Adrenal gland (tissue), 12 donors: Measurements from ENCODE around the gene BCL11B. TPM values are rescaled to one million over a fixed set of nuclear protein-coding genes. Genes with fewer than 3 reads are reported as not detected.

Source experiments
- DNase-seq, 7 donors: peaks; one replicate each; pipeline ENCODE4 v3.0.0-alpha.2; 2019 to 2020
- H3K27ac ChIP-seq, 5 donors: fragments of 200-600 bp; sonication (generic) in 4 of 5; 1 replicate in 3 of 5; 2 replicates in 2 of 5; pipeline versions ENCODE4 v1.5.1 to v1.8.0; 2016 to 2020; ENCODE audit warnings: mild to moderate bottlenecking in 1 of 5
- H3K27me3 ChIP-seq: fragments of 200-600 bp; 2 replicates; pipeline ENCODE4 v1.8.0; 2021
- H3K36me3 ChIP-seq, 2 donors: fragments of 200-600 bp; replicated peaks in 1 of 2; 1 replicate in 1 of 2; 2 replicates in 1 of 2; pipeline versions ENCODE4 v1.5.1 to v1.8.0; 2018 to 2022
- H3K4me1 ChIP-seq, 2 donors: fragments of 200-600 bp; replicated peaks in 1 of 2; 1 replicate in 1 of 2; 2 replicates in 1 of 2; pipeline versions ENCODE4 v1.5.1 to v1.8.0; 2018 to 2021
- H3K4me3 ChIP-seq, 4 donors: fragments of 200-600 bp; sonication (generic) in 3 of 4; one replicate each; pipeline ENCODE4 v1.5.1; 2016 to 2018
- H3K9me3 ChIP-seq, 3 donors: fragments of 200-600 bp; sonication (generic) in 1 of 3; replicated peaks in 1 of 3; 1 replicate in 2 of 3; 2 replicates in 1 of 3; pipeline versions ENCODE4 v1.5.1 to v1.8.0; 2016 to 2021
- POLR2A ChIP-seq, 2 donors: fragments of 450-650 bp; IDR thresholded peaks; one replicate each; pipeline ENCODE4 v1.6.1; 2017; ENCODE audit warnings: antibody characterized with exemption in 2 of 2, mild to moderate bottlenecking in 2 of 2, moderate library complexity in 1 of 2
- WGBS, 4 donors: extraction: QIAGEN DNeasy Blood & Tissue Kit in 2 of 4; methylation state at CpG; one replicate each; pipeline versions ENCODE4 v1.1.5 to v1.1.7; 2013 to 2017; 5-methylcytosine and 5-hydroxymethylcytosine counted together
- intact Hi-C, 2 donors: fragments of 100-400 bp; cut with DNase I; formaldehyde crosslinking; loops; one replicate each; pipeline versions ENCODE4 v1.14.1 to v1.15.0; 2022 to 2023
- polyA plus RNA-seq, 3 donors: library from polyadenylated mRNA; stranded (reverse); fragments of 200-250 nt in 2 of 3; fragments of 350-450 nt in 1 of 3; fragmentation: Illumina TruSeq in 1 of 3; extraction: RNeasy Lipid Tissue Mini Kit (QIAGEN cat#74804) in 1 of 3; gene quantifications; one replicate each; pipeline ENCODE4 v1.2.3, GENCODE V29; 2013 to 2014
- total RNA-seq, 9 donors: library from RNA; depleted of rRNA in 4 of 9; stranded (reverse); fragments of >200 nt in 4 of 9; fragments of 120-200 nt in 1 of 9; fragmentation: NEBNext Ultra II Directional in 1 of 9; extraction: Animal tissue kit (Norgen Biotek cat#: 25700) in 1 of 9; gene quantifications; one replicate each; pipeline versions ENCODE4 v1.1.0 to v1.2.4, GENCODE V29; 2013 to 2023
- TF ChIP-seq, protein P1 (sequence below), 6 experiments: fragments of 450-650 bp in 4 of 6; fragments of 200-600 bp in 2 of 6; sonication (generic) in 1 of 6; IDR thresholded peaks; 1 replicate in 5 of 6; 2 replicates in 1 of 6; pipeline versions ENCODE4 v1.5.1 to v1.8.0; 2016 to 2021; ENCODE audit warnings: antibody characterized with exemption in 6 of 6, mild to moderate bottlenecking in 2 of 6, moderate library complexity in 1 of 6
- donor health status: healthy with polysubstance abuse.
- donor health status: Bipolar disorder and iron deficiency.
- donor health status: DM: yes; HTN: yes; CAD: no.
- donor health status: DM: no; HTN: no; CAD: no.
- donor health status: DM: no; HTN: no; CAD: no.
- donor health status: DM: yes; HTN: yes; CAD: no.

Gene BCL11B
- total and polyA plus RNA-seq, 12 donors, result 0.24 to 3.2 (median 0.54) TPM

DNA sequence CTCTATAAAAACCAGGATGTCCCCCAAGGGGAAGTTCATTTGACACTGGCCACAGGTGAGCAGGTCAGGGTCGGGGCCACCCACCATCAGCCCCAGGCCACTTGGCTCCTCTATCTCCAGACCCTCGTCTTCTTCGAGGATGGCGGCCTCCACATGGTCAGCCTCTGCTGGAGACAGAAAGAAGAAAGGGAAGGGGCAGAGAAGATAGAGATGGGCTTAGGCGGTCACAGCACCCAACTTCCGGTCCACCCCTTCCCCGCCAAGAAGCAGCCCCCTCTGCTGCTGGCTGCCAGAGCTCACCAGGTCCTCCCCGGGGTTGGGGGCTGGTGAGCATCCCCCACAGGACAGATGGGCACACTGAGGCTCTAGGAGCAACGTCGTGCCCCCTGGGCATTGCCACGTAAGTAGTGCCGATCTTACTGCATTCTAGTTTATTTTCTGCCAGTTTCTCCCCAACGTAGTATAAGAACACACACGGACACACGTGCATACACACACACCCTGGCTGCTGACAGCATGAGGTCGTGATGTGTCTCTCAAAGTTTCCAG, 14.2 kb downstream of the BCL11B start:
- no peaks in the 10 kb centered on the region for H3K4me1 ChIP-seq
- H3K36me3 ChIP-seq, result no peaks in the 10 kb centered on the region
- no peak for DNase-seq
- no peaks in the 10 kb centered on the region for H3K9me3 ChIP-seq
- WGBS, 4 donors, result 71 to 82% (median 77%) methylated on average over 8 to 16 of the region's 16 CpGs
- H3K27me3 ChIP-seq, result peaks cover 5% of the 10 kb centered on the region
- no peak overlapping the region for H3K4me3 ChIP-seq
- TF ChIP-seq, protein P1, sequence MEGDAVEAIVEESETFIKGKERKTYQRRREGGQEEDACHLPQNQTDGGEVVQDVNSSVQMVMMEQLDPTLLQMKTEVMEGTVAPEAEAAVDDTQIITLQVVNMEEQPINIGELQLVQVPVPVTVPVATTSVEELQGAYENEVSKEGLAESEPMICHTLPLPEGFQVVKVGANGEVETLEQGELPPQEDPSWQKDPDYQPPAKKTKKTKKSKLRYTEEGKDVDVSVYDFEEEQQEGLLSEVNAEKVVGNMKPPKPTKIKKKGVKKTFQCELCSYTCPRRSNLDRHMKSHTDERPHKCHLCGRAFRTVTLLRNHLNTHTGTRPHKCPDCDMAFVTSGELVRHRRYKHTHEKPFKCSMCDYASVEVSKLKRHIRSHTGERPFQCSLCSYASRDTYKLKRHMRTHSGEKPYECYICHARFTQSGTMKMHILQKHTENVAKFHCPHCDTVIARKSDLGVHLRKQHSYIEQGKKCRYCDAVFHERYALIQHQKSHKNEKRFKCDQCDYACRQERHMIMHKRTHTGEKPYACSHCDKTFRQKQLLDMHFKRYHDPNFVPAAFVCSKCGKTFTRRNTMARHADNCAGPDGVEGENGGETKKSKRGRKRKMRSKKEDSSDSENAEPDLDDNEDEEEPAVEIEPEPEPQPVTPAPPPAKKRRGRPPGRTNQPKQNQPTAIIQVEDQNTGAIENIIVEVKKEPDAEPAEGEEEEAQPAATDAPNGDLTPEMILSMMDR (IDR thresholded peaks at IDR 0.05), result no peak
- no peak for TF ChIP-seq POLR2A (IDR thresholded peaks at IDR 0.05)
- intact Hi-C loops, result no loop called here
- H3K27ac ChIP-seq, result no peak overlapping the region

DNA sequence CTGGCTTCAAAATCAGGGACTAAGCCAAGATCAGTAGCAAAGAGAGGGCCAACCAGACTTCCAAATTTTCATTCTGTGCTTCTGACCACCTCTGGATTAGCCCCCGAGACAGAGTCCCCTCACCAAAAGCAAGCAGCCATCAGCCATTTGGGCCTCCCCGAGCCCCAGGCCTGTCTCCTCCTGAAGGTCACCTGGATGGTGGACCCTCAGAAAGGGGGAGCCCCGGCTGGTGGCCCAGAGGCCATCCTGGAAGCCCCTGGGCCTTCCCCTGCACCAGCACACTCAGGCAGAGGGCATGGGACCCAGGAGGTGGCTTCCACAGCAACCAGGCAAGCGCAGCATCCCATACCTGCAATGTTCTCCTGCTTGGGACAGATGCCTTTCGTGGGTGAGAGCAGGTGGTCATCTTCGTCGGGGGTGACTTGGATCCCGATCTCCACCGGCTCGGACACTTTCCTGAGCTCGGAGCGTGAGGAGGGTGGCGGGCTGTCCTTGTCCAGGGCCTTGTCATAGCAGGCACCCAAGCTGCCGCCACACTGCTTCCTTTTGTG, 14.8 kb downstream of the BCL11B start:
- no peaks in the 10 kb centered on the region for H3K4me1 ChIP-seq
- no peak overlapping the region for H3K27ac ChIP-seq
- no peak for DNase-seq
- TF ChIP-seq, protein P1 (IDR thresholded peaks at IDR 0.05), result no peak
- no peak for TF ChIP-seq POLR2A (IDR thresholded peaks at IDR 0.05)
- 87 to 95% (median 90%) methylated on average over 10 to 14 of the region's 14 CpGs for WGBS, 4 donors
- no peak overlapping the region for H3K4me3 ChIP-seq
- intact Hi-C loops, result no loop called here
- H3K27me3 ChIP-seq, result peaks cover 10% of the 10 kb centered on the region
- H3K9me3 ChIP-seq, result no peaks in the 10 kb centered on the region
- H3K36me3 ChIP-seq, result no peaks in the 10 kb centered on the region

DNA sequence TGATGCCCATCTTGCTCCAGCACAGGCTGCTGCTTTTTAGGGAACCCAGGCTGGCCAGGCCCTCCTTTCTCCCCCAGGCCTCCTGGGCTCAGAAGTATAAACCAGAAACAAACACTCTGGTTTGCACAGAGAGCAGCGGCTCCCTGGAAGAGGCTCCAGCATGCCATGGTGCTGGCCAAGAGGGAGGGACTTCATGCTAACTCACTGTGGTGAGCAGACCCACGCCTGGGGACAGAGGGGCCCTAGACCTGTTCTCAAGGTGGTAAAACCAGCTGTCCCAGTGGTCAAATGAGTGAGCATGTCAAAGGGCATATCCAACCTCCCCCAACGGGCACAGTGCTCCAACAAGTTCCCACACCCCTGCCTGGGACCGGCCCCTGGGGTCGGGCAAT, 15.5 kb downstream of the BCL11B start:
- Histone ChIP-seq H3K4me3 (no peak overlapping the region), H3K4me1 (no peaks in the 10 kb centered on the region), H3K36me3 (no peaks in the 10 kb centered on the region), H3K27ac (no peak overlapping the region), H3K27me3 (peaks cover 10% of the 10 kb centered on the region), H3K9me3 (no peaks in the 10 kb centered on the region)
- WGBS, 4 donors, result 66 to 93% (median 82%) methylated on average over 3 to 5 of the region's 5 CpGs
- TF ChIP-seq, protein P1 (IDR thresholded peaks at IDR 0.05), result no peak
- TF ChIP-seq POLR2A (IDR thresholded peaks at IDR 0.05), result no peak
- intact Hi-C loops, result no loop called here
- no peak for DNase-seq

DNA sequence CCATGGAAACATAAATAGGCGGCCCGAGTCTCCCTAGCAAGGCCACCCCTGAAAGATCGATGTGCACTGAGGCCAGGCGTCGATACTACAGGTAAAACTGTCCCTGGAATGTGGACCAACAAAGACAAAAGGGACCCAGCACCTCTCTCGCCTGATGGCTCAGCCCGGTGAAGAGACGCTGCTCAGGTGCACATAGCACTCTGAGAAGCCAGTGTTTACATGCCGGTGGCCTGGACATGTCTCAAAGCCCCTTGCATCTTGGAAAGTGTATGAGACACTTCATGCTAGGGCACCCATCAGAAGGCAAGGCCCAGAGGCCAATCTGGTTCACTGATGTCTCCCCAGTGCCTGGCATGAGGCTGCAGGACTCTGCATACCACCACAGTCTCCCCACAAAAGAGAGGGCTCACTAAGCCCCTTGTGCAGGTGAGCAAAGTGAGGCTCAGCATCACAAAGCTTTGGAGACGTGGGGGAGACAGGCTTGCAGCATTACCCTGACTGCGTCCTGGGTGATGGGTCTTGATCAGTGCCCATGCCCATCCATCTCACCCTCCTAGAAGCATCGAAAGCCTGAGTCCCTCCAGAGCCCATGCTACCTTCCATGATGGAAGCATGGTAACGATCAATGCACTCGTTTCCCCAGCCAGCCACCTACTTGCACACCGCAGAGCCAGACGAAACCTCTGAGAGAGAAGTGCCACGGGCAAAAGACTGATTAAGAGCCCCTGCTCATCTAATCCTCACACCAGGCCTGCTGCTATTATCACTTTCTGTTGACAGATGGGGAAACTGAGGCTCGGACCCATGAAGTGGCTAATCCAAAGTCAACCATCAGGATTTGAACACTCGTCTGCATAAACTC, 16.1 kb downstream of the BCL11B start:
- no peaks in the 10 kb centered on the region for H3K4me1 ChIP-seq
- no peaks in the 10 kb centered on the region for H3K9me3 ChIP-seq
- intact Hi-C loops, result no loop called here
- no peak overlapping the region for H3K4me3 ChIP-seq
- no peak for DNase-seq
- peaks cover 10% of the 10 kb centered on the region for H3K27me3 ChIP-seq
- 72 to 90% (median 82%) methylated on average over 11 to 19 of the region's 19 CpGs for WGBS, 4 donors
- no peaks in the 10 kb centered on the region for H3K36me3 ChIP-seq
- no peak overlapping the region for H3K27ac ChIP-seq
- TF ChIP-seq, protein P1 (IDR thresholded peaks at IDR 0.05), result no peak
- no peak for TF ChIP-seq POLR2A (IDR thresholded peaks at IDR 0.05)
